WERI-Rb-1 (cell line): Measurements from ENCODE around the gene POU2AF1.

Experiments
- DNase-seq: peaks from one replicate; pipeline ENCODE4 v3.0.0-alpha.2; 2020
- H3K27ac ChIP-seq: fragments of 250-450 bp; sonication (Bioruptor Pico); 2 replicates; pipeline ENCODE4 v1.5.1; 2020; ENCODE audit warnings: mild to moderate bottlenecking, moderate library complexity
- H3K27me3 ChIP-seq: fragments of 250-450 bp; sonication (Bioruptor Pico); 2 replicates; pipeline ENCODE4 v1.5.1; 2021; ENCODE audit warnings: mild to moderate bottlenecking, low read depth, moderate library complexity; ENCODE audit not compliant: insufficient read depth, severe bottlenecking
- H3K36me3 ChIP-seq: fragments of 250-450 bp; sonication (Bioruptor Pico); 2 replicates; pipeline ENCODE4 v1.5.1; 2020; ENCODE audit warnings: mild to moderate bottlenecking, moderate library complexity
- H3K4me3 ChIP-seq: 2 replicates; pipeline ENCODE4 v1.5.1; 2011; ENCODE audit warnings: low read depth, mild to moderate bottlenecking, control low read depth, low read length
- H3K9me3 ChIP-seq: fragments of 250-450 bp; sonication (Bioruptor Pico); 2 replicates; pipeline ENCODE4 v1.5.1; 2021; ENCODE audit warnings: mild to moderate bottlenecking, moderate library complexity; ENCODE audit not compliant: severe bottlenecking
- CTCF ChIP-seq: IDR thresholded peaks from 2 replicates; pipeline ENCODE4 v1.5.1; 2011; ENCODE audit warnings: low read depth, mild to moderate bottlenecking, control low read depth, inconsistent platforms, low read length

Gene POU2AF1

GRCh38 chr11:111391328-111392124, 12.5 kb upstream of the POU2AF1 start:
- Histone ChIP-seq H3K27ac (no peak overlapping the region), H3K36me3 (no peaks in the 10 kb centered on the region), H3K9me3 (no peaks in the 10 kb centered on the region), H3K27me3 (no peaks in the 10 kb centered on the region), H3K4me3 (no peak overlapping the region)
- TF ChIP-seq CTCF = no peak
- no peak for DNase-seq

GRCh38 chr11:111388842-111389241, 9.8 kb upstream of the POU2AF1 start:
- H3K4me3 ChIP-seq = no peak overlapping the region
- H3K27ac ChIP-seq = no peak overlapping the region

GRCh38 chr11:111388420-111388819, 9.3 kb upstream of the POU2AF1 start:
- Histone ChIP-seq H3K27me3 (no peaks in the 10 kb centered on the region), H3K4me3 (no peak overlapping the region), H3K9me3 (no peaks in the 10 kb centered on the region), H3K36me3 (no peaks in the 10 kb centered on the region), H3K27ac (no peak overlapping the region)
- DNase-seq = no peak
- TF ChIP-seq CTCF = no peak

More at GRCh38 chr11:111388842-111389241, 9.8 kb upstream of the POU2AF1 start:
- Histone ChIP-seq H3K27me3 (no peaks in the 10 kb centered on the region), H3K36me3 (no peaks in the 10 kb centered on the region), H3K9me3 (no peaks in the 10 kb centered on the region)
- DNase-seq = no peak
- no peak for TF ChIP-seq CTCF

GRCh38 chr11:111387363-111387762, 8.3 kb upstream of the POU2AF1 start:
- H3K36me3 ChIP-seq = no peaks in the 10 kb centered on the region
- no peak for TF ChIP-seq CTCF
- no peaks in the 10 kb centered on the region for H3K27me3 ChIP-seq
- DNase-seq = no peak
- H3K4me3 ChIP-seq = no peak overlapping the region
- no peak overlapping the region for H3K27ac ChIP-seq
- no peaks in the 10 kb centered on the region for H3K9me3 ChIP-seq

- no peaks in the 10 kb centered on the region for H3K9me3 ChIP-seq
- no peaks in the 10 kb centered on the region for H3K36me3 ChIP-seq
- H3K27me3 ChIP-seq = no peaks in the 10 kb centered on the region
- no peak for DNase-seq
- H3K4me3 ChIP-seq = no peak overlapping the region
- H3K27ac ChIP-seq = no peak overlapping the region
- no peak for TF ChIP-seq CTCF
These were observed 7.6 kb upstream of the POU2AF1 start for GRCh38 chr11:111386611-111387150.
